ENCODE measurements around the gene AGAP4.
"Not testable (repeated sequence)": the region's sequence is repeated elsewhere in the genome, so short reads cannot be mapped to it uniquely, and the experiment has no call there.

AGAP4 gene

GRCh38 chr10:45790694-45791426 is 56.4 kb downstream of the AGAP4 start:
- FAIRE-seq = not testable (repeated sequence)

DNA sequence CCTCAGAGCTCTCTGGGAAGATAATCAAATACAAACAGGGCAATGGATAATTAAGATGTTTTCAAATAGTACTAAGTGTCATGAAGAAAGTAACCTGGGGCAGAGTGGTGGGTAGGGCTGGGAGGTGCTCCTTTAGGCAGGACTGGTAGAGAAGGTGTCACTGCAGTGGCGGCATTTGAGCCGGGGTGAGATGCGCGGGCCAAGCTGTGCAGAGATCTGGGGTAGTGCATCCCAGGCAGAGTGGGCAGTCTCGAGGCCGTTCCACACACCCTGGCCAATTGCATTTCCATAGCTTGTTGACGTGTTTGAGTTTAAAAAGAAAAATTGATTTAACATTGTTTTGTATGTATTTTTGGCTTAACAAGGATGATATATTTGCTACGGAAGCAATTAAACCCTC is 57.3 kb downstream of the AGAP4 start:
- not testable (repeated sequence) for FAIRE-seq

- not testable (repeated sequence) for FAIRE-seq
Measured at GRCh38 chr10:45787212-45787741, 60.0 kb downstream of the AGAP4 start.

DNA sequence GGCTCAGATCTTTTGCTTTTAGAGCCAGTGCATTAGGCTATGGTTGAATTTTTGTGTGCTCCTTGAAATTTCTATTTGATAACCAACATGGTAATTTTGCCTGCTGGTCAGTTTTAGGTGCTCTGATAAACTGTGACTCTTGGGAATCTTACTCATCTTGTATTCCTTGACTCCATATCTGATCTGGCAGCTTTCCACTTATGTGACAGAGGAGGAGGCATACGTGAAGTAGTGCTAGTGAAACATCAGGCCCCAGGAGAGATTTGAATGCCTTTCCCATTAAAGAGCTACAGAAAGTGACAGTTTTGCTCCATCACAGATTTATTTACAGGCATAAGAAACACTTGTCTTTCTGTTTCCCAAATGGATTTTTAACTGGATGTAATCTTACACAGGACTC is 61.1 kb downstream of the AGAP4 start:
- not testable (repeated sequence) for FAIRE-seq

Measured in TTC549 (cell line).